Stimulated activated CD8-positive, alpha-beta memory T cell treated with anti-CD3 and anti-CD28 coated beads, Interleukin-15, amount 100 ng/mL, for 4 hours (primary cell): ENCODE data around the gene PLXNA3.
"Not testable (repeated sequence)": the region's sequence is repeated elsewhere in the genome, so short reads cannot be mapped to it uniquely, and the experiment has no call there.

ENCODE experiments used
- DNase-seq, 2 donors: peaks; one replicate each; pipeline ENCODE4 v3.0.0-alpha.2; 2020; ENCODE audit warnings: low read depth in 2 of 2

PLXNA3 gene

DNA sequence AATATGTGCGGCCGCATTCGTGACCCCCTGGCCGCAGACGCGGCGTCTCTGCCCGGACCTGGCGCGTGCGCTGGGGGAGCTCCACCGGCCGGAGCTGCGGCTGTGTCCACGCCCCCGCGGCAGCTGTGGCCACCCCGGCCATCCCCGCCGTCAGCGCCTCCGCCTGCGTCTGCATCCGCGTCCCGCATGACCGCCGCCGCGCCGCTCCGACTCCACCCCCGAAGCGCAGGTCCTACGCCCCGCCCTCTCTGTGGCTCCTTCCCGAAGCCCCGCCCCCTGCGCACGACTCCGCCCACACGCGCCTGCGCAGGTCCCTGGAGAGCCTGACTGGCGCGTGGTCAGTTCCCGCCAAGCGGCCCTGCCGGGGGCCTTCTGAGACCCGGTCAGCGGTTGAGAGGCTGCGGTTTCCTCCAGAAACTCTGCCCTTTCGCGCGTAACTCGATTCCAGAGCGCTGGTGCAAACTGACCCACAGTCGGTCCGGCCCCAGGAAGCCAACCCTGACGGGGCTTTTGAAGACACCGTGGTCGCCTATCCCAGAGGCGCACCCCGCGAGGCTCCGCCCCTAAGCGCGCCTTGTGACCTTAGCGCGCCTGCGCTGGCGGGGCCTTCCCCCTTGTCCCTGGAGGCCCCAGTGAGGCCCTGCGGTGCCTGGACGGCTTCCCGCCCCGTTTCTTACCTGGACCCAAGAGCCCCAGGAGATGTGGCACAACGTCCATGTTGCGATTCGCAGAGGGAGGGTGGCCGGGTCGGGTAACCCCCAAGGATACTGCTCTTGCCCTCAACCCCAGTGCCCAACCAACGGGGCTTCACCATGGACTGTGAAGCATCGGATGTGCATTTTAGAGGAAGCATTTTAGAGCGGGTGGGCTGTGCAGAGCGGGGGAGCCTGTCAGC is 20.9 kb downstream of the PLXNA3 start, which contains the start of gene LAGE3:
TSS of gene LAGE3 (minus strand) at position 554 of the 895 bp plus-strand sequence. CDS start at position 188, 366 bp downstream.
- peak; percentile 81 to 86 for DNase-seq

DNA sequence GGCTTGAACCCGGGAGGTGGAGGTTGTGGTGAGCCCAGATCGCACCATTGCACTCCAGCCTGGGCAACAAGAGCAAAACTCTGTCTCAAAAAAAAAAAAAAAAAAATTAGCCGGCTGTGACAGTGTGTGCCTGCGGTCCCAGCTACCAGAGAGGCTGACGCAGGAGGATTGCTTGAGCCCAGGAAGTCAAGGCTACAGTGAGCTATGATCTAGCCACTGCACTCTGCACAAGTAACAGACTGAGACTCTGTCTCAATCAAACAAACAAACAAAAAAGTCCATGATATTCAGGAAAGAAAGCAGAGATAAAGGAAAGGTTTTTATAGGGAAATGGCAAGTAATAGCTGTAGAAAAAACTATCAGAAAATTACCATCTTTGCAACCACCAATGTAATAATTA is 23.1 kb downstream of the PLXNA3 start:
- no peak for DNase-seq

DNA sequence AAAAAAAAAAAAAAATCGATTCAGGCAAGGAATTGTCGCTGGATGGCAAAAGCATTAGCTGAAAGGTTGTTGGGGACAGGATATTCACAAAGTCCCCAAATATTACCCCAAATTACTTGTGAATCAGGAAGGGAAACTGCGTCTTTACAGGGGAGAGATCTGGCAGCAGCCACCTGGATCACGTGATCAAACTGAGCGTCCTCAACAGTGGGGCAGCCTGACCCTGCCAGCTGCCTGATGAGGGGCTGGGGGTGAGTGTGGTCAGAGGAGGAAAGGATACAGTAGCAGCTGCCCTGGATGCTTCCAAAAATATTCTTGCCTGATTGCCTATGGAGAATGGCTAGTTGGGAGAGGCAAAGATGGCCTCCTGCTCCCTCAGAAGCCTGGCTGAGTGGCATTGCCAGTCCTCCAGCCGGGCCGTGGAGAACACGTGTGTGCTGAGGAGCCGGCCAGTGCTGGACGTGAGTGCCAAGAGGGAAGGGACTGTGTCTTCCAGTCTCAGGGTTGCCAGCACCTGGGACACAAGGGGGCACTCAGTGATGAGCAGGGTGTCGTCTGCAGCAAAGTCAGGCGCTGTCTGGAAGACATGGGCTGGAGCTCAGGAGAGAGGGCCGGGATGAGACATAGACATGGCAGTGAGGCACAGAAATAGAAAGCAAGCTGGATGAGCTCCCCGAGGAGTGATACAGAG is 24.0 kb downstream of the PLXNA3 start:
- no peak for DNase-seq

DNA sequence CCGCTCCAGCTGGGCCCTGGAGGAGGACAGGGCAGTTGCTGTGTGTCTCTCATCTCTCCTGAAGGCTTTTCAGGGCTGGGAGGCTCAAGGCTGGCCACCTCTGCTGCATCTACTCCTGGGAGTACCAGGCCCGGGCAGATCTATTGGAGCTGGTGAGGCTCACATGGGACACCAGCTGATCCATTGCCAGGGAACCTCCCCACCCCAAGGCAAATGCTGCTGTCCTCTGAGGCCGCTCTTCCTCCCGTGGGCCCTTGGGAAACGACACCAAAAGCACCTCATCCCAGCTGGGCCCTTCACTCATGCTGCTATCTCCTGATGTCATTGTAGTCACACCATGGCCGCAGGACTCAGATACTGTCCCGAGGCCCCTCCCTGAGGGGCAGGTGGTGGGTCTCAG is 24.7 kb downstream of the PLXNA3 start:
- no peak for DNase-seq

DNA sequence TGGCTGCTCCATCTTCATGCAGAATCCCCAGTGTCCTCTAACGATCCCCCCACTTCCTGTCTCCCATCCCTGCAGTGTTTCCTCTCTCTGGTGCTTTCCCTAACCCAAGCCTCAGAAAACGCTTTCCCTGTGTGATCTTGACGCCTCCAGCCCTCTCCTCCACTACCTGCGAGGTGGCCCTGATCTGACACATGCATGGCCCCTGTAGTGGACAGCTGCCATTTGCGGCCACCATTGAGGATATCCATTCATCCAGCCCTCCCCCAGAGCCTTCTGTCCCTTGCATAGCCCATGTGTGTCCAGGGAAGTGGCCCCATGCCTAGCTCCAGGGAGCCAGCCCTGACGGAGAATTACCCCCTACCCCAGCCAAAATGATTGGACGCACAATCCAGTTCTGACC is 25.2 kb downstream of the PLXNA3 start:
- no peak for DNase-seq

DNA sequence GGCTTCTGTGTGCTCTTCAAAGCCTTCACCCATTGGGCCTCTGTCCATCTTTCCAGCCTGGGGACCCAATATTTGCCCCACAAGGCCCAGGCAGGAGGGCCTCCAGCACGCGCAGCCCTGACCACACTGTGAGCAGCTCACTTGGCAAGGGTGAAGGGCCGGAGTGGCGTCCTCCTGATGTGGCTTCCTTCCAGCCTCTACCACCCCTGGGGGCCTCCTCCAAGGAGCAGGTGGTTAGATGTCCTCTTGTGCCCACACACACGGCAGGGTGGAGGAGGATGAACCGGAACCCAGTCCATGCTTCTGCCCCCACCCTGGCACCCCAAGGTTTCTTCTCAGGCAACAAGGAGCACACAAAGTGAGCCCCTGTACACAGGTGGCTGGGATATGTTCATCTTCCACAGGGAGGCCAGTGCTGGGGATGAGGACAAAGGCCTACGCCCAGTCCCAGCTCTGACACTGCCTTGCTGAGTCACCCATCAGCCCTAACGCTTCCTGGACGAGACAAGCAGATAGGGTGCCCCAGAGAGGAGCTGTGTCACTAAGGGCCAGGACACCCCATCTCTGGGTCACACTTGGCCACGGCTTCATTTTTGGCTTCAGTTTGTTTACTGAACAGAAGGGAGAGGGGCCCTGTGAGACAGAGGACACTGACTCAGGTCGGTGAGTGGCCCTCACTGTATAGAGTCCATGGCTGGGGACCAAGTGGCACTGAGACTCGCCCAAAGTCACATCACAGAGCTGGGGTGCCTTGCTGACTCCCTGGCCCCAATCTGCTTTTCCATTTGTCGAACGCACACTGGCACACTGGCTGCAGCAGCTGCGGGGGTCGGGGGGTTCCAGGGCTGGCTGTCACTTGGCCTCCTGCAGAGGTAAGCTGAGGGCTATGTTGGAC is 26.4 kb downstream of the PLXNA3 start:
- DNase-seq = no peak

DNA sequence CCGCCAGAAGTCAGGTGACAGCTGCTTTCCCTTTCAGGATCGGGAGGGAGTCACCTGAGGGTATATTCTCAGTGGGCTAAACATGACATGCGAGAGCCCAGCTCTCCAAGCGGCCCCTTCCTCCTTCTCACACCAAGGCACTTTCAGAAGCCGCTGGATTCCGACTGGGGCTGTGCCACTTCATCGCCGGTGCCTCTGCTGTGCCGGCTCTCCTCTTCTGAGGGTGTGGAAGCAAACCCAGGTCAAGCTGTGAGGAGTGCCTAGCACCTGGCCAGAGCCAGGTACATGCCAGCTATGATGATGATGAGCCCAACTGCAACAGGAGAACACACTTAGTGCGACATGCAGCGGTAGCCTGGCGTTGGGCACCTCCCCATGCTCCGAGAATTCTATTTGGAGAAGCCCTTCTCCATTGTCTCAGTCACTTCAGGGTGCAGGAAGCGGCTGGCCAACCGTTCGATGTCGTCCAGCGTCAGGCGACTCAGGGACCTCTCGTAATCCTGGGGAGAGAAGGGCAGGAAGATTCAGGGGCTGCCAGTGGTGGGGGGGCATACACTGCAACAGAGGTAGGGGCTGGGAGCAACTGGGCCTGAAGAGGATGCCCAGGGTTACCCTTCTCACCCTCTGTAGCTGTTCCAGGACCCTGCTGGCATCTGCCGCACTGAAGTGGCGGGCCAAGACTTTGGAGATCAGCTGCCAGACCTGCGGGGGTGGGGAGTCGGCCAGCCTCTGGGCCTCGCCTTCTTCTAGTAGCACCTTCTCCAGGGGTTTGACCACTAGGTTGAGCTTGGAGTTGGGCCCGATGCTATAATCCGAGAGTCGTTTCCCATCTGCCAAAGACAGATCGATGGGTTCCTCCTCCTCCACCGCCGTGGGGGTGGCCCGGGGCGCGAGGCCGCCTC is 27.3 kb downstream of the PLXNA3 start:
- no peak for DNase-seq

DNA sequence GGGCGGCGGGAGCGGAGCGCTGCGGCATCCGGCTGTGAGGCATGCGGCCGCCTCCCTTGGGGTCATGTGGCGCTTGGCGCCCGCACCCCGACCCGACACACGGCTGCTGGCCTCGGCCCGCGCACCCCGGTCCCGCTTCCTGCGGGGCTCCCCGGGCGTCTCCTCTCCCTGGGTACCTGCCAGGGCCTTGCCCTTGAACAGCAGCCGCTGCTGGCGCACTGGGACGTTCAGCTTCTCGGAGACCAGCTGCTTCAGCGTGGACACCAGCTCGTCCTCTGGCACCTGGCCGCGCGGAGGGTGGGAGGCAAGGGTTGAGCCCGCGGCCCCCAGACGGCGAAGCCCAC is 27.9 kb downstream of the PLXNA3 start:
- DNase-seq = no peak

DNA sequence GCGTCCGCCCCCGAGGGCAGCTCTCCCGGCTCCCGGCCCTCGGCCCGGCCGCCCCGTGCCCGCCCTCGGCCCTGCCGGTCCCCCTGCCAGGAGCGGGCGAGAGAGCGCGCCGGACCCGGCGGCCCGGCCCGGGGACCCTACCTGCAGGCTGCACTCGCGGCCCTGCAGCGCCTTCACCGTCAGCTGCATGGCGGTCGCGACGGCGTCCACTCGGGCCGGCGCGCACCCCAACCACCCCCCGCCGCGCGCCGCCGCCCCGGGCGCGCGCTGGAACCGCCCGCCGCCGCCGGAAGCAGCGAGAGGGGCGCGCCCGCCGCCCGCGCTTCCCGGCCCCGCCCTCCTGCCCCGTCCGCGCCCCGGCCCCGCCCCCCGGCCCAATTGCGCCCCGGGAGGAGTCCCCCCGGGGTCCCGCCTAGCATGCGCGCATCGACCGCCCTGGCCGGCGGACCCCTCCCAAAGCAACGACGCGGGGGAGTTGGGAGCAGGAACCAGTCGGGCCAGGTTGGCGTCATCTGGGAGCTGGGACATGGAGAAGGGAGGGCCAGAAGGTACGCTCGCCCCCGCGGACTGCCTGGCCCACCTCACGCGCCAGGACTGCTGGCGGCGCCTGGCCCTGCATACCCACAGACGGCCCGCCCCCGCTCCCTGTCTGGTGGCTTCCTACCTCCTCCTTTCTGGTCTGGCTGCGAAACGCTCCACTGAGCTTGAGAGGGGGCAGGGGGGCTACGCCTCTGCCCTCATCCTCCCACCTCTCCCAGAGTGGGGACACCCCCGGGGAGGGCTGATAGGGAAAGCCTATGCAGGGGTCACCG is 28.5 kb downstream of the PLXNA3 start, which contains the start of gene UBL4A:
TSS of gene UBL4A (minus strand) at position 220 of the 812 bp plus-strand sequence. CDS start at position 189, 31 bp downstream.
- DNase-seq = peak in 1 of 2 donors; percentile 37

DNA sequence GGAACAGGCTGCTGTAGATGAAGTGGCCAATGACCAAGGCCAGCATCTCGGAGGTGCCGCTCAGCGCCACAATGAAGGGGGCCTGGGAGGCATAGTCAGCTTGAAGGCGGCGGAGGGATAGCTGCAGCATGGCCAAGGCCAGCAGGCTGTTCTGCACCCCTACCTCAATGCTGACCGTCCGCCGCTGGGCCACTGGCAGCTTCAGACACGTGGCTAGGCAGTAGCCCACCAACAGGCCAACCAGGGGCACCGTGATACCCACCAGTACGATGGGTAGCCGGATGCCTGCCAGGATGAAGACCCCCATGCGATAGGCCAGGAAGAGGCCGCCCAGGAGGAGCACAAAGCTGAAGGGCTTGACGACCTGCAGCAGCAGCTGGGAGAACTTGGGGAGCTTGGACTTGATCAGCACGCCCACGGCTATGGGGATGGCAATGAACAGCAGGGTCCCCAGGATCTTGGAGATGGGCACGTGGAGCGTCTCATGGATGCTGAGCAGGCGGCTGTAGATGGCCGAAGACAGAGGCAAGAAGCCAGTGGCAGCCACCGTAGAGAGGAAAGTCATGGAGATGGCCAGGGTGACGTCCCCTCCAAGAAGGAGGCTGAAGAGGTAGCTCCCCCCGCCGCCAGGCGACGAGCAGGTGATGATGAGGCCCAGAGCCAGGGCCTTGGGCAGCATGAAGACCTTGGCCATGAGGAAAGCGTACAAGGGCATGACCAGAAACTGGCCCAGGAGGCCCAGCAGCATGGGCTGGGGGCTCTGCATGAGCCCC is 29.6 kb downstream of the PLXNA3 start:
- no peak for DNase-seq

DNA sequence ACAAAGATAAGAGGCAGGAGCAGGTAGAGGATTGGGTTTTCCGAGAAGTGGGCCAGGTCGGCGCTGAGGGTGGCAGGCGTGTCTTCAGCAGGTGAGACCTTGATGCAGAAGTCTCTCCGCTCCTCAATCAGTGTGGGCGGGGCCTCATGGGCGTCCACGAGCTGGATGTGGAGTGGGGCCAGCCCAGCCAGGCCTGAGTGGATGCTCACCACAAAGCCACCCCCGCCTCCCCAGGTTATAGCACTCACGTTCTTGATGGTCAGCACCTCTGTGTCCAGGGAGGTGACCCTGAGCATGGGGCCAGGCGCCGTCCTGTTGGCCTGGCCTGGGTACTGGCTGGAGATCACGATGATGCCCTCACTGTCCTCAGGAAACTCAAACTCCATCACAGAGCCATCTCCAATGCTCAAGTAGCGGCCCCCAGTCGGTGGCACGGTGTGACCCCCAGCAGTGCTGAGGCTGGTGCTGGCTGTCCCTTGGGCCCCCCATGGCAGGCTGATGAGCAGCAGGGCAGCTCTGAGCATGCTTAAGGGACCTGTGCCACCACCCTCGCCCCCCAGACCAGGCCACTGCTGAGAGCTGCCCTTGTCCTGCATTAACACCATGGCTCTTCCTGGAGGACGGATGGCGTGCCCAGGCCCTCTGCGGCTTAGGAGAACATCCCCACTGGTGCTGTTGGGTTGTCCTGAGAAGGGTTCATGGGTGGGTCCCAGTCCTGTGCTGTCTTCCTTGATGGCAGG is 30.4 kb downstream of the PLXNA3 start:
- DNase-seq = no peak

DNA sequence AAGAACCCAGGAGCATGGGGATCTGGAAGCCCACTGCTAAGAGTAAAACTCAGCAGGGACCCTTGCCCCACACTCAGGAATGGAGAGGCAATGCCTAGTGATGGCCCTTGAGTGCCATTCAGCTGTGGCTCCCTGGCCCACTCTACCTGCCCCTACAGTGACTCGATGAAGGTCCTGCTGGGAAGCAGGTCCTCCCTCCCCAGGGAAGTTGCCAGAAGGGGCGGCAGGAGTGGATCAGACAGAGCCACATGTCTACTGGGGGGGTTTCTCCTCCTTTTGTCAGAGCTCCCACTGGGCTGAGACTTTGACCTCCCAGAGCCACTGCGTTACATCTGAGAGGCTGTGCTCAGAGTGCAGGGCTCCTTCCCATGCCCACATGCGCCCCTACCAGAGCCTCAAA is 31.1 kb downstream of the PLXNA3 start:
- DNase-seq = no peak

DNA sequence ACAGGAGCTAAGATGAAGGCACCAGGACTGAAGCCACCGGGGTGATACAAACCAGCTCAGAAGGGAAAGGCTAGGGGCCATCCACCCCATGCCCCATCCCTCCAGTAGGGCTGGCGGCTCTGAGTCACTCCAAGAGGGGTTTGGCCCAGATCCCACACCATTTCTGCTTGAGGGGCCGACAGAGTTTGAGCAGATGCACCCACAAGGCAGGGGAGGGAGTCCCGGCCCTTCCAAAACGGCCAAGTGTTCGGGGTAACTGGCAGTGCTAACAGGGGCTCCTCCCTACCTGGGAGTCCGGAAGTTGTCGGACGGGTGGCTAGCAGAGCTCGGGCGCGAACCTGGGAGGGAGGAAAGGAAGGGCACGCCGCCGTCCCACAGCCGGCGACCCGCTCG is 31.9 kb downstream of the PLXNA3 start:
- DNase-seq = no peak

DNA sequence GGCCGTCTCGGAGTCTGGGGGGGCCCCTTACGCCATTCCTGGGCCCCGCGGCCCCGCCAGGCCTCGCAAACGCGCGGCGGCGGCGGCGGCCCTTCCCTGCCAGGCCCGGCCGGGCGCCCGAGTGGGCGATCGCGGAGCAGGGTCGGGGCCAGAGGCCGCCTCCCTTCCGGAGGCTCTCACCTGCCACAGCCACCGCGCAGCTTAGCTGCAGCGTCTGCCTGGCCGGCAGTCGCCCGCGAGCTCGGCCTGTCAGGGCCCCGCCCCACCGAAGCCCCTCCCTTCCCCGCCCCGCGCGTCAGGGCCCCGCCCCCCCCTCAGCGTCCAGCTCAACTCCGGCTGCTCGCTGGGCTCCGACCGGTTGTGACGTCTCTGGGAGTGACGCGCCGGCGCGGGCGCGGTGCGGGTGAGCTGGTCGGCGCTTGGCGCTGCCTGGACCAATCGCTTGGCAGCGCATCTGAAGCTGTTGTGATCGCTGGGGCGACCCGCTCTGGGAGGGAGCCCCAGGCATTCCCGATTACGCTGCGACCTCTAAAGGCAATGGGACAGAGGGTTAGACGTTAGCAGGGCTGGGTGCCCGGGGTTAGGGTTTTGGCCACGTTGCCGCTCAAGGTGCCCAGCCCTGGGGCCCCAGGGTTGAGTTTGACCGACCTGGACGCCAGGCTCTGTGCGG is 32.5 kb downstream of the PLXNA3 start, which contains the start of gene SLC10A3:
TSS of gene SLC10A3 (minus strand) at position 216 of the 670 bp plus-strand sequence. CDS start 1,689 bp downstream, outside the sequence.
- DNase-seq = peak; percentile 75 to 76

DNA sequence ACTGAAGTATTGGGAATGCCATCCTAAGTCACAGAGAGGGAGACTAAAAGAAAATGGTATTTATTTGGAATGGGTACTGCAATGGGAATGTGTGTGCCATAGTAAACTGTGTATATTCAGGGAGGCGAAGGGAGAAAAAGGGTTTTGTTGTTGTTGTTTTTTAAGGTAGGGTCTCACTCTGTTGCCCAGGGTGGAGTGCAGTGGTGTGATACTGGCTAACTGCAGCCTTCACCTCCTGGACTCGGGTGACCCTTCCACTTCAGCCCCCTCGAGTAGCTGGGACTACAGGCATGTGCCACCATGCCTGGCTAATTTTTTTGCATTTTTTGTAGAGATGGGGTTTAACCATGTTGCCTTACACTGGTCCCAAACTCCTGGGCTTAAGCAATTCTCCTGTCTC is 36.6 kb downstream of the PLXNA3 start:
- DNase-seq = no peak

DNA sequence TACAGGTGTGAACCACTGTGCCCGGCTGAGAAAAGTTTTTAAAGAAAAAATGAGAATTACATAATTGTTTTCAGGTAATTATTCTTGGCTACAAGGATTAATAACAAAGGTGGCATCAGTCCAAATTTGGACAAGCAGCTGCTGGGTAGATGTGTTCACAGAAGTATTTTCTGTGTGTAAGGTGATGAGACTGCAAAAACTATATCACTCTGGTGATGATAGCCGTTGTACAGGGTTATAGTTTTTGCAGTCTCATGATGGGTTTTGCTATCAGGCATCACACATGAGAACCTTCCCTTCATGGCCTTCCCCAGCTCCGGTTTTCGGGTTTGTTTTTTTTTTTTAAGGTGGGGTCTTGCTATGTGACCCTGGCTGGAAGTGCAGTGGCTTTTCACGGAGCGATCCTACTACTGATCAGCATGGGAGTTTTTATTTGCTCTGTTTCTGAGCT is 37.4 kb downstream of the PLXNA3 start:
- DNase-seq = no peak

DNA sequence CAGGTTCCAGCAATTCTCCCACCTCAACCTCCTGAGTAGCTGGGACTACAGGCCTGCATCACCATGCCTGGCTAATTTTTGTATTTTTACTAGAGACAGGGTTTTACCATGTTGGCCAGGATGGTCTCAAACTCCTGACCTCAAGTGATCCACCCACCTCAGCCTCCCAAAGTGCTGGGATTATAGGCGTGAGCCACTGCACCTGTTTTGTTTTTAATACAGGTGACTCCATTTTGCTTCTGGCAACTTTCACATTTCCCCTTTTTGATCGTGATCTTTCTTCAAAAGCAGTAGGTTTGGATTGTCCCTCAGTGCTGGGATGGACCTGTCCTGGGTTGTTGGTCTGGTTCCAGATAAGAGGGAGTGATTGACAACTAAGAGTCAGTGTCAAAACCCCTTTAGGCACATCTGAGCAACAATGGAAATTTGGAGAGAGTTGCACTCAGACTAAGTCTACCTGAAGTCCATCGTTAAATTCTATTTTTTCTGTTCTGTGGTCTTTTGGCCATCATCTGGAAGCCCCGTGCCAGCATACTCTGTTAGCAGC is 38.6 kb downstream of the PLXNA3 start:
- not testable (repeated sequence) for DNase-seq
